Measurements from ENCODE around the gene MSANTD7. TPM values are rescaled to one million over a fixed set of nuclear protein-coding genes. Genes with fewer than 3 reads are reported as not detected.
A peak's percentile ranks its signal among the peaks of the same experiment; 100 is the strongest.

MSANTD7 gene
- total and polyA plus RNA-seq, 2 of the 13 experiments (the other 11 are each of a cell fraction or from before 2014, with no cell fraction given) = 3.7 to 16.7 TPM

- TF ChIP-seq REST (IDR thresholded peaks at IDR 0.05; ENCODE audit: borderline replicate concordance in 1 of 2, low read depth in 1 of 2, low read length in 2 of 2) = no peak
- no peak for TF ChIP-seq ZNF44 (CRISPR knock-in tag; IDR thresholded peaks at IDR 0.05)
- TF ChIP-seq DRAP1 (CRISPR knock-in tag; IDR thresholded peaks at IDR 0.05) = peak; percentile 75
- peak; percentile 89 for TF ChIP-seq POGZ (CRISPR knock-in tag; IDR thresholded peaks at IDR 0.05)
- TF ChIP-seq RBAK (CRISPR knock-in tag; IDR thresholded peaks at IDR 0.05) = 0 out of 2 replicates have a peak, but pooled peaks have one; percentile 36
- peak; percentile 63; the same call in 1 of the 2 replicates for TF ChIP-seq GMEB2 (CRISPR knock-in tag; IDR thresholded peaks at IDR 0.05; ENCODE audit: low read depth)
- no peak for TF ChIP-seq TIGD3 (CRISPR knock-in tag; IDR thresholded peaks at IDR 0.05; ENCODE audit: borderline replicate concordance)
- TF ChIP-seq ZFP41 (CRISPR knock-in tag; IDR thresholded peaks at IDR 0.05; ENCODE audit: borderline replicate concordance) = peak; percentile 70; the same call in 1 of the 2 replicates
- TF ChIP-seq ZC3H13 (CRISPR knock-in tag; IDR thresholded peaks at IDR 0.05) = peak; percentile 72
- peak; percentile 8; the same call in 1 of the 2 replicates for TF ChIP-seq ARID3A (IDR thresholded peaks at IDR 0.05; ENCODE audit: low read depth, low read length)
- TF ChIP-seq NR2C2 (CRISPR knock-in tag; IDR thresholded peaks at IDR 0.05; ENCODE audit: borderline replicate concordance) = peak; percentile 45; the same call in 1 of the 2 replicates
- no peak for TF ChIP-seq ZNF7 (CRISPR knock-in tag; IDR thresholded peaks at IDR 0.05)
- no peak for TF ChIP-seq MATR3 (CRISPR knock-in tag; IDR thresholded peaks at IDR 0.05)
- TF ChIP-seq ELF3 (CRISPR knock-in tag; IDR thresholded peaks at IDR 0.05) = 0 out of 2 replicates have a peak, but pooled peaks have one; percentile 21
- no peak for TF ChIP-seq U2AF2 (IDR thresholded peaks at IDR 0.05; ENCODE audit: low read depth, low read length)
- TF ChIP-seq ZNF792 (CRISPR knock-in tag; IDR thresholded peaks at IDR 0.05) = no peak
These were observed at the start of gene MSANTD7, which contains the start of the genes CDNF and HSPA14 (continued) for GRCh38 chr10:14837757-14838581.
